Mesothelial cell of epicardium (in vitro differentiated cells): ENCODE results near the gene LTA4H. TPM values are rescaled to one million over a fixed set of nuclear protein-coding genes. Genes with fewer than 3 reads are reported as not detected.

Experiments
- DNase-seq, 2 experiments: peaks; one replicate each; pipeline ENCODE4 v3.0.0; 2021; ENCODE audit warnings: low spot score in 2 of 2; ENCODE audit not compliant: unreplicated experiment in 2 of 2
- H3K27ac Mint-ChIP-seq: 2 replicates; pipeline ENCODE4 v1.8.0; 2021; ENCODE audit warnings: mixed read lengths
- H3K27me3 Mint-ChIP-seq: 2 replicates; pipeline ENCODE4 v1.8.0; 2021; ENCODE audit warnings: low read depth, mixed read lengths
- H3K36me3 Mint-ChIP-seq: 2 replicates; pipeline ENCODE4 v1.8.0; 2021; ENCODE audit warnings: mixed read lengths
- H3K4me1 Mint-ChIP-seq: 2 replicates; pipeline ENCODE4 v1.8.0; 2021; ENCODE audit warnings: mixed read lengths
- H3K4me3 Mint-ChIP-seq: 2 replicates; pipeline ENCODE4 v1.8.0; 2021; ENCODE audit warnings: mild to moderate bottlenecking, moderate library complexity, mixed read lengths
- H3K9me3 Mint-ChIP-seq: 2 replicates; pipeline ENCODE4 v1.8.0; 2021; ENCODE audit warnings: mixed read lengths
- CTCF ChIP-seq: fragments of 200-600 bp; sonication (generic); IDR thresholded peaks from one replicate; pipeline ENCODE4 v1.5.0; 2021; ENCODE audit warnings: antibody characterized with exemption; ENCODE audit not compliant: unreplicated experiment
- total RNA-seq: library from RNA; stranded (reverse); gene quantifications from 3 replicates; pipeline ENCODE4 v1.2.1, GENCODE V29; 2021

The LTA4H gene
- total RNA-seq, 1 donor from 2014 or later = 95.5 TPM

- Mint-ChIP-seq H3K9me3 (no peaks in the 10 kb centered on the region), H3K4me1 (no peaks in the 10 kb centered on the region), H3K27me3 (peaks cover 17% of the 10 kb centered on the region), H3K36me3 (no peaks in the 10 kb centered on the region), H3K27ac (no peak overlapping the region), H3K4me3 (no peak overlapping the region)
- no peak for TF ChIP-seq CTCF
- DNase-seq = no peak
Measured at GRCh38 chr12:95990136-95990535, 45.3 kb downstream of the LTA4H start.

- H3K27me3 Mint-ChIP-seq = peaks cover 17% of the 10 kb centered on the region
- H3K27ac Mint-ChIP-seq = no peak overlapping the region
- H3K36me3 Mint-ChIP-seq = no peaks in the 10 kb centered on the region
- H3K9me3 Mint-ChIP-seq = no peaks in the 10 kb centered on the region
- DNase-seq = no peak
- TF ChIP-seq CTCF = no peak
- no peak overlapping the region for H3K4me3 Mint-ChIP-seq
- no peaks in the 10 kb centered on the region for H3K4me1 Mint-ChIP-seq
Measured at GRCh38 chr12:95989504-95990123, 45.8 kb downstream of the LTA4H start.

- H3K4me3 Mint-ChIP-seq = no peak overlapping the region
- peaks cover 17% of the 10 kb centered on the region for H3K27me3 Mint-ChIP-seq
- TF ChIP-seq CTCF = no peak
- H3K27ac Mint-ChIP-seq = no peak overlapping the region
- H3K9me3 Mint-ChIP-seq = no peaks in the 10 kb centered on the region
- no peaks in the 10 kb centered on the region for H3K36me3 Mint-ChIP-seq
- H3K4me1 Mint-ChIP-seq = no peaks in the 10 kb centered on the region
- DNase-seq = no peak
Measured at GRCh38 chr12:95988506-95989275, 46.7 kb downstream of the LTA4H start.

GRCh38 chr12:95986635-95987570 is 48.5 kb downstream of the LTA4H start:
- no peak for DNase-seq
- H3K27ac Mint-ChIP-seq = no peak overlapping the region
- no peaks in the 10 kb centered on the region for H3K4me1 Mint-ChIP-seq
- no peaks in the 10 kb centered on the region for H3K36me3 Mint-ChIP-seq
- peaks cover 10% of the 10 kb centered on the region for H3K27me3 Mint-ChIP-seq
- no peak for TF ChIP-seq CTCF
- no peak overlapping the region for H3K4me3 Mint-ChIP-seq
- no peaks in the 10 kb centered on the region for H3K9me3 Mint-ChIP-seq

- no peaks in the 10 kb centered on the region for H3K4me1 Mint-ChIP-seq
- H3K9me3 Mint-ChIP-seq = no peaks in the 10 kb centered on the region
- no peaks in the 10 kb centered on the region for H3K36me3 Mint-ChIP-seq
- no peak for DNase-seq
- no peak overlapping the region for H3K4me3 Mint-ChIP-seq
- TF ChIP-seq CTCF = no peak
- no peak overlapping the region for H3K27ac Mint-ChIP-seq
- H3K27me3 Mint-ChIP-seq = peaks cover 9% of the 10 kb centered on the region
Measured at GRCh38 chr12:95984682-95985081, 50.7 kb downstream of the LTA4H start.
